AG10803 (cell line): ENCODE results near the gene TNFRSF11A.

Experiments used
- DNase-seq: peaks from one replicate; pipeline ENCODE4 v3.0.0; 2010; ENCODE audit warnings: low read depth
- H3K4me3 ChIP-seq: 2 replicates; pipeline ENCODE4 v1.5.1; 2011; ENCODE audit warnings: mild to moderate bottlenecking, low read length, control low read depth
- CTCF ChIP-seq: conservative IDR thresholded peaks from 2 replicates; pipeline ENCODE4 v1.5.1; 2011; ENCODE audit warnings: mild to moderate bottlenecking, low read length, control low read depth, inconsistent platforms

TNFRSF11A gene

GRCh38 chr18:62384068-62384467 lies 59.0 kb downstream of the TNFRSF11A start:
- H3K4me3 ChIP-seq = no peak overlapping the region
- no peak for DNase-seq
- TF ChIP-seq CTCF = no peak

- H3K4me3 ChIP-seq = peak overlapping the region; percentile 29
- TF ChIP-seq CTCF = no peak
- DNase-seq = no peak
These were observed 59.5 kb downstream of the TNFRSF11A start for GRCh38 chr18:62384610-62385097.

GRCh38 chr18:62386091-62386490 lies 61.0 kb downstream of the TNFRSF11A start:
- H3K4me3 ChIP-seq = no peak overlapping the region
- DNase-seq = no peak
- no peak for TF ChIP-seq CTCF

- no peak overlapping the region for H3K4me3 ChIP-seq
- DNase-seq = no peak
- no peak for TF ChIP-seq CTCF
These were observed 61.5 kb downstream of the TNFRSF11A start for GRCh38 chr18:62386601-62387000.

- H3K4me3 ChIP-seq = no peak overlapping the region
- TF ChIP-seq CTCF = no peak
- no peak for DNase-seq
These were observed 62.1 kb downstream of the TNFRSF11A start for GRCh38 chr18:62387257-62387656.

- no peak overlapping the region for H3K4me3 ChIP-seq
- TF ChIP-seq CTCF = no peak
- peak; percentile 4 for DNase-seq
These were observed 64.0 kb downstream of the TNFRSF11A start for GRCh38 chr18:62388855-62389760.

- H3K4me3 ChIP-seq = no peak overlapping the region
- DNase-seq = no peak
- TF ChIP-seq CTCF = no peak
These were observed 64.8 kb downstream of the TNFRSF11A start for GRCh38 chr18:62389761-62390481.
